Upper lobe of right lung (tissue), 1 donor: Measurements from ENCODE around the gene C9orf43. TPM values are rescaled to one million over a fixed set of nuclear protein-coding genes. Genes with fewer than 3 reads are reported as not detected.

Experiments
- ATAC-seq: fragments of 200-7000 bp; cut with Tn5 transposase; one replicate; pipeline ENCODE4 v1.9.1; 2020; ENCODE audit warnings: mild to moderate bottlenecking, moderate library complexity
- DNase-seq: peaks from one replicate; pipeline ENCODE4 v3.0.0-alpha.2; 2020
- H3K27ac ChIP-seq: fragments of 200-600 bp; one replicate; pipeline ENCODE4 v1.8.0; 2022
- H3K27me3 ChIP-seq: fragments of 200-600 bp; one replicate; pipeline ENCODE4 v1.8.0; 2022; ENCODE audit warnings: mild to moderate bottlenecking
- H3K36me3 ChIP-seq: fragments of 200-600 bp; one replicate; pipeline ENCODE4 v1.8.0; 2022
- H3K4me1 ChIP-seq: fragments of 200-600 bp; one replicate; pipeline ENCODE4 v1.8.0; 2022
- H3K4me3 ChIP-seq: fragments of 200-600 bp; one replicate; pipeline ENCODE4 v1.8.0; 2022; ENCODE audit warnings: mild to moderate bottlenecking
- H3K9me3 ChIP-seq: fragments of 200-600 bp; one replicate; pipeline ENCODE4 v1.8.0; 2022
- intact Hi-C: fragments of 100-400 bp; cut with DNase I; formaldehyde crosslinking; loops from one replicate; pipeline ENCODE4 v1.11.0; 2022
- total RNA-seq: library from RNA; stranded (reverse); fragmentation: NEBNext Ultra II Directional; extraction: Animal tissue kit (Norgen Biotek cat#: 25700); gene quantifications from one replicate; pipeline ENCODE4 v1.2.1, GENCODE V29; 2021
- TF ChIP-seq, protein P1 (sequence below): fragments of 200-600 bp; IDR thresholded peaks from one replicate; pipeline ENCODE4 v1.8.0; 2022; ENCODE audit warnings: antibody characterized with exemption
- donor health status: DM: no; HTN: yes; CAD: no; lungs with severe emphysema.

The C9orf43 gene
- total RNA-seq, 1 donor from 2014 or later: not detected

DNA sequence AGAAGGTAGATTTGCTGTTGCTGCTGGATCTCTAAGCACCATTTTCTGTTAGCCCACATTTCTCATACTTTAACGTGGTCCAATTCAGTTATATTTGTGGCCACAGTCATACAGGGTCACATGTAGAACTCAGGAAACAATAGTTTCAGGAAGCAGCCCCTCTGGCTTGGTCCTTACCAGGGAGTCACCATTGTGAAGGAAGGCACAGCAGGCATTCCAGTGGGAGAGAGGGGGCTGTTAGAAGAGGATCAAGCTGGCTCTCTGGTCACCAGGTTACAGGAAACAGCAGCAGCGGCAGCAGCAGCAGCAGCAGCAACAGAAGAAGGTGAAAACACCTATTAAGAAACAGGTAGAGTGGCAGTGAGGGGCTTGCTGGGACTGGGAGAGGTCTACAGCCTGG lies 14.5 kb downstream of the C9orf43 start:
- TF ChIP-seq, protein P1, sequence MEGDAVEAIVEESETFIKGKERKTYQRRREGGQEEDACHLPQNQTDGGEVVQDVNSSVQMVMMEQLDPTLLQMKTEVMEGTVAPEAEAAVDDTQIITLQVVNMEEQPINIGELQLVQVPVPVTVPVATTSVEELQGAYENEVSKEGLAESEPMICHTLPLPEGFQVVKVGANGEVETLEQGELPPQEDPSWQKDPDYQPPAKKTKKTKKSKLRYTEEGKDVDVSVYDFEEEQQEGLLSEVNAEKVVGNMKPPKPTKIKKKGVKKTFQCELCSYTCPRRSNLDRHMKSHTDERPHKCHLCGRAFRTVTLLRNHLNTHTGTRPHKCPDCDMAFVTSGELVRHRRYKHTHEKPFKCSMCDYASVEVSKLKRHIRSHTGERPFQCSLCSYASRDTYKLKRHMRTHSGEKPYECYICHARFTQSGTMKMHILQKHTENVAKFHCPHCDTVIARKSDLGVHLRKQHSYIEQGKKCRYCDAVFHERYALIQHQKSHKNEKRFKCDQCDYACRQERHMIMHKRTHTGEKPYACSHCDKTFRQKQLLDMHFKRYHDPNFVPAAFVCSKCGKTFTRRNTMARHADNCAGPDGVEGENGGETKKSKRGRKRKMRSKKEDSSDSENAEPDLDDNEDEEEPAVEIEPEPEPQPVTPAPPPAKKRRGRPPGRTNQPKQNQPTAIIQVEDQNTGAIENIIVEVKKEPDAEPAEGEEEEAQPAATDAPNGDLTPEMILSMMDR: no peak
- Histone ChIP-seq H3K4me3 (no peak overlapping the region), H3K27me3 (no peaks in the 10 kb centered on the region), H3K27ac (no peak overlapping the region), H3K4me1 (no peaks in the 10 kb centered on the region), H3K9me3 (no peaks in the 10 kb centered on the region), H3K36me3 (no peaks in the 10 kb centered on the region)
- intact Hi-C loops: no loop called here
- ATAC-seq (no peak), DNase-seq (no peak)

DNA sequence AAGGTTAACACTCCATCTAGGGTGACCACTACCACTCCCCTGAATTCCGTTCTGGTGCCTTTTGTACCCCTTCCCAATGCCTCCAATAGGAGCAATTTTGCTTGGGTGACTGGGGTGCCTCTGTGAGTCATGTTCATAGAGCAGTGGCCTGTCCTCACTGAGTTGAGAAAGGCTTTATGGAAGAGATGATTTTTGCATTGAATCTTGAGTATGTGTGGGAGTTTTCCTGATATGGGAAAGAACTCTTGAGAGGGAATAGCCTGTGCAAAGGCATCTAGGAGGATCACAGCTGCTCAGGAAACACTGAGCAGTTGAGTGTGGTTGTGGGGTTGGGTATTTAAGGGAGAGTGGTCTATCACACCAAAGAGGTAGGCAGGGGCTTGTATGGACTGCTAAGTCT lies 16.2 kb downstream of the C9orf43 start:
- Histone ChIP-seq H3K36me3 (no peaks in the 10 kb centered on the region), H3K4me1 (no peaks in the 10 kb centered on the region), H3K4me3 (no peak overlapping the region), H3K9me3 (no peaks in the 10 kb centered on the region), H3K27me3 (no peaks in the 10 kb centered on the region), H3K27ac (no peak overlapping the region)
- no peak for ATAC-seq
- TF ChIP-seq, protein P1: no peak
- intact Hi-C loops: no loop called here
- DNase-seq: no peak

DNA sequence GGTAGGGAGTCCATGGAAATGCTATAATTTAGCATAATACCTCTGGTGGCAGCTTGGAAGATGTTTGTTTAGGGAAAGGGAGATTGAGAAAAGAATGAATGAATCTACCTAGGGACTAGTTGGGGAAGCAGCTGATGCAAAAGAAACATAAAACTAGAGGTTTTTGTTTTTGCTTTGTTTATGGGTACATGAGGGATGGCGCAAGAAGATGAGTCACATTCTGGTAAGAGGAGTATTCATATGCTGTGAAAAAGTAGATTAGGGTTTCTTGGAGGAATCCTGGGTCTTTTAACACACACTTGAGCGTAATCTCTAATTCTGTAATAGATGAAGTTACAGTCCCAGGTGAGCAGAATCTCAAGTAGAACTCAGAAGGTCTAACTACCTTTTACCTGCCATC lies 17.1 kb downstream of the C9orf43 start:
- H3K36me3 ChIP-seq: no peaks in the 10 kb centered on the region
- ATAC-seq (no peak), DNase-seq (no peak)
- H3K4me3 ChIP-seq: no peak overlapping the region
- TF ChIP-seq, protein P1: no peak
- H3K9me3 ChIP-seq: no peaks in the 10 kb centered on the region
- no peaks in the 10 kb centered on the region for H3K4me1 ChIP-seq
- no peaks in the 10 kb centered on the region for H3K27me3 ChIP-seq
- intact Hi-C loops: no loop called here
- no peak overlapping the region for H3K27ac ChIP-seq

DNA sequence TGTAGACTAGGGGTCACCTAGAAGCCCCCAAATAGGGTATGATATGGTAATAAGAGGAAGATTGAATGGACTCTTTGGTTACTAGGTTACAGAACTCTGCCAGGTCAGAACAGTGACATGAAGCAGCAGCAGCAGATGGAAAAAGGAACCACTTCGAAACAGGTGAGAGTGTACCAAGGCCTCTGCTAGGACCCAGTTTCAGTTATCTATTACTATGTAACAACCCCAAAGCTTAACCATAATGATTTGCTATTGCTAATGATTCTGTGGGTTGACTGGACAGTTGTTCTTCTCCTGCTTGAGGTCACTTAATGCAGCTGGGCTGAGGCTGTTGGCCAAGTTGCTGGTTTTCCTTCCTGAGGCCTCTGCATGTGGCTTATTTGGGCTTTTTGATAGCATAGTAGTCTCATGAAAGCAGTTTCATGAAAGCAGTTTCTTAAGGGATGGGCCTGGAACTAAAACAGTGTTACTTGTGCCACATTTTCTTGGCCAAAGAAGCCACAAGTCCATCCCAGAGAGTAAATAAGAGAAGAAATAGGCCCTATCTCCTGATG lies 17.6 kb downstream of the C9orf43 start:
- no peak overlapping the region for H3K4me3 ChIP-seq
- ATAC-seq: no peak
- no peaks in the 10 kb centered on the region for H3K27me3 ChIP-seq
- no peaks in the 10 kb centered on the region for H3K9me3 ChIP-seq
- no peaks in the 10 kb centered on the region for H3K4me1 ChIP-seq
- TF ChIP-seq, protein P1: no peak
- no peak for DNase-seq
- intact Hi-C loops: no loop called here
- no peaks in the 10 kb centered on the region for H3K36me3 ChIP-seq
- no peak overlapping the region for H3K27ac ChIP-seq

DNA sequence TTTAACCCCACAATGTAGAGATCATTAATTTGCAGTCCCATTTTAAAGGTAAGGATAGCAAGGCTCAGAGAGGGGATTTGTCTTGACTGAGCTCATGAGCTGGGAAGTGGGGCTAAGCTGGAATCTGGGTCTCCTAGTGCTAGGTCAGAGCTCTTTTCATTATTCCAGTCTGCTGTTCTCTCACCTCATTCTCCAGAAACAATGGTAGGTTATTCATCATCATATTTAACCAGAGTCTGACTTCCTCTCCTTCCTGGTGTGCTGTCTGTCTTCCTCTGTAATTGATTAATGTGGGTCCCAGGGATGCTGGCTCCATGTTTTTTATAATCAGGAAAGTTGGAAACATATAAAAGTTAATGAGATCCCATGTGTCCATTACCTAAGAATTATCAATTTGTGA lies 20.6 kb downstream of the C9orf43 start:
- no peak for ATAC-seq
- no peak overlapping the region for H3K27ac ChIP-seq
- intact Hi-C loops: no loop called here
- H3K36me3 ChIP-seq: no peaks in the 10 kb centered on the region
- H3K27me3 ChIP-seq: no peaks in the 10 kb centered on the region
- DNase-seq: no peak
- TF ChIP-seq, protein P1: no peak
- H3K9me3 ChIP-seq: no peaks in the 10 kb centered on the region
- no peaks in the 10 kb centered on the region for H3K4me1 ChIP-seq
- no peak overlapping the region for H3K4me3 ChIP-seq
